C4-2B (cell line): ENCODE measurements around the gene ADAM10.

Source experiments
- H3K27ac ChIP-seq: fragments of 450-650 bp; 2 replicates; pipeline ENCODE4 v1.5.1; 2017
- CTCF ChIP-seq: fragments of 450-650 bp; conservative IDR thresholded peaks from 2 replicates; pipeline ENCODE4 v1.5.1; 2017; ENCODE audit warnings: mild to moderate bottlenecking
- ZFX ChIP-seq: fragments of 450-650 bp; IDR thresholded peaks from 2 replicates; pipeline ENCODE4 v1.6.1; 2017

Gene ADAM10

DNA sequence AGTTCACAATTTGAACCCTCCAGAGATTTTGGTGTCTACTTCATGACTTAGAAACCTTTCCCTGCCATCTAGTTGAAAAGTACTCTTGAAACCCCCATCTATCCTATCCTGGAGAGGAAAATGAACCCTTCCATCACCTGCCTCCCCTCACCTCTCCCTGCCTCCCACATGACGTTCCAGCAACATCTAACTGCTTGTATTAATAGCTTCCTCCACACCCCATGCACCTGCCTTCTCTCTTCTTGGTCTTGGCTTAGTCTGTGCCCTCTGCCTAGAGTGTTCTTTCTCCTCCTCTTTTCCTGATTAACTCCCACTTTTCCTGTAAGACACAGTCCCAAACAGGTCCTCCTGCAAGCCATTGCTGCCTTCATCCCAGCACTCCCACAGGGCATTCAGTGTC lies 210.0 kb downstream of the ADAM10 start:
- H3K27ac ChIP-seq = no peak overlapping the region
- no peak for TF ChIP-seq ZFX
- TF ChIP-seq CTCF = no peak

DNA sequence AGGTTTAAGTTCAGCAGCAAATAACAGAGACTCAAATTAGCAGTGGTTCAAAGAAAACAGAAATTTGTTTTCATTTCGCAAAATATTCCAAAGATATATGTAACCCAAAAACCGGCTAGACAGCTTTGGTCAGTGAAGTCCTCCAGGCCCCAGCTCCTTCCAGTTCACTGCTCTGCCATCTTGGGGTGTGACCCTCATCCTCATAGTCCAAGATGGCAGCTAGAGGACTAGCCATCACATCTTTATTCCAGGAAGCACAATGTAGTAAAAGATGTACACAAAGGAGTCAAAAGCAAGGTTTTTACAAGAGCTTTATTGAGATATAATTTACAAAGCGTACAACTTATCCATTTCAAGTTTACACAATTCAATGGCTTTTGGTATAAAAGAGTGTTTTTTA lies 210.6 kb downstream of the ADAM10 start:
- no peak overlapping the region for H3K27ac ChIP-seq
- TF ChIP-seq CTCF = no peak
- TF ChIP-seq ZFX = no peak
